OCI-LY7 (cell line): ENCODE results near the gene ERICH3. TPM values are rescaled to one million over a fixed set of nuclear protein-coding genes. Genes with fewer than 3 reads are reported as not detected.

Experiments used
- BruUV-seq: library from RNA; stranded (reverse); fragments of 400-500 nt; replicated peaks from 2 replicates; lab custom pipeline; 2021; lab: Mats Ljungman, UMichigan
- CTCF ChIA-PET: fragments of 300-600 bp; sonication (Branson Sonifier 250); formaldehyde crosslinking; loops from one replicate; lab custom pipeline; 2022; ENCODE audit warnings: antibody characterized with exemption; ENCODE audit not compliant: unreplicated experiment; lab: Charles Lee
- POLR2A ChIA-PET: fragments of 300-600 bp; sonication (Branson Sonifier 250); formaldehyde crosslinking; loops from one replicate; lab custom pipeline; 2022; ENCODE audit warnings: antibody characterized with exemption; lab: Charles Lee
- DNase-seq: peaks from one replicate; pipeline ENCODE4 v3.0.0-alpha.2; 2015; ENCODE audit warnings: low spot score
- H2AFZ ChIP-seq: fragments of 200-600 bp; sonication (generic), shearing (Covaris generic); 2 replicates; pipeline ENCODE4 v1.6.1; 2014; ENCODE audit warnings: mild to moderate bottlenecking, antibody characterized with exemption, low read length, moderate library complexity
- H3K27ac ChIP-seq: fragments of 200-600 bp; sonication (generic); 2 replicates; pipeline ENCODE4 v1.5.1; 2014; ENCODE audit warnings: mixed run types, low read depth, mild to moderate bottlenecking, moderate library complexity, low read length, inconsistent platforms; ENCODE audit not compliant: poor library complexity, severe bottlenecking
- H3K36me3 ChIP-seq: fragments of 200-600 bp; sonication (generic); 2 replicates; pipeline ENCODE4 v1.6.1; 2014; ENCODE audit warnings: mild to moderate bottlenecking, antibody characterized with exemption, low read length, moderate library complexity, mixed read lengths; ENCODE audit not compliant: insufficient read depth
- H3K4me1 ChIP-seq: fragments of 200-600 bp; sonication (generic); 2 replicates; pipeline ENCODE4 v1.5.1; 2014; ENCODE audit warnings: mild to moderate bottlenecking, low read length; ENCODE audit not compliant: insufficient read depth, poor library complexity, severe bottlenecking
- H3K4me2 ChIP-seq: fragments of 200-600 bp; sonication (generic); 2 replicates; pipeline ENCODE4 v1.6.1; 2014; ENCODE audit warnings: mild to moderate bottlenecking, low read length
- H3K4me3 ChIP-seq: fragments of 200-600 bp; sonication (generic); 2 replicates; pipeline ENCODE4 v1.5.1; 2014; ENCODE audit warnings: mild to moderate bottlenecking, low read depth, low read length; ENCODE audit not compliant: poor library complexity, severe bottlenecking
- H3K79me2 ChIP-seq: fragments of 200-600 bp; sonication (generic); 2 replicates; pipeline ENCODE4 v1.6.1; 2016; ENCODE audit warnings: low read depth, mild to moderate bottlenecking, low read length, moderate library complexity, mixed read lengths; ENCODE audit not compliant: insufficient read depth
- H3K9me2 ChIP-seq: fragments of 200-600 bp; sonication (generic); 2 replicates; pipeline ENCODE4 v1.6.1; 2016; ENCODE audit warnings: mild to moderate bottlenecking, low read length, mixed read lengths; ENCODE audit not compliant: insufficient read depth
- H3K9me3 ChIP-seq: fragments of 200-600 bp; sonication (generic); 2 replicates; pipeline ENCODE4 v1.6.1; 2014; ENCODE audit warnings: mild to moderate bottlenecking, mixed run types, low read length, mixed read lengths
- H4K20me1 ChIP-seq: fragments of 200-600 bp; sonication (generic); 2 replicates; pipeline ENCODE4 v1.6.1; 2014; ENCODE audit warnings: mild to moderate bottlenecking, antibody characterized with exemption, low read length, moderate library complexity, mixed read lengths; ENCODE audit not compliant: insufficient read depth
- CTCF ChIP-seq: fragments of 200-600 bp; sonication (generic); conservative IDR thresholded peaks from 2 replicates; pipeline ENCODE4 v1.5.1; 2014; ENCODE audit warnings: mild to moderate bottlenecking, antibody characterized with exemption, low read length, moderate library complexity, mixed read lengths
- EZH2phosphoT487 ChIP-seq: fragments of 200-600 bp; sonication (generic); IDR thresholded peaks from 2 replicates; pipeline ENCODE4 v1.6.1; 2018; ENCODE audit warnings: low read depth, borderline replicate concordance, mild to moderate bottlenecking, mixed run types, antibody characterized with exemption, low read length, moderate library complexity, mixed read lengths
- intact Hi-C: fragments of 100-400 bp; cut with micrococcal nuclease; formaldehyde crosslinking; loops from one replicate; pipeline ENCODE4 v1.10.0; 2022; ENCODE audit not compliant: unreplicated experiment
- total RNA-seq, 2 experiments: library from RNA; depleted of rRNA in 1 of 2; stranded (reverse); fragments of >200 nt in 1 of 2; shearing (Covaris generic) in 1 of 2; gene quantifications; 2 replicates each; pipeline ENCODE4 v1.2.3, GENCODE V29; 2014 to 2022

ERICH3 gene
- total RNA-seq, 2 experiments from 2014 or later = not detected

- ChIA-PET CTCF (no interaction called here), POLR2A (no interaction called here)
- intact Hi-C loops = no loop called here
- H3K79me2 ChIP-seq = no peaks in the 10 kb centered on the region
- no peak overlapping the region for H3K4me2 ChIP-seq
- H4K20me1 ChIP-seq = no peaks in the 10 kb centered on the region
- H2AFZ ChIP-seq = no peak overlapping the region
- no peak overlapping the region for H3K4me3 ChIP-seq
- H3K27ac ChIP-seq = no peak overlapping the region
- no peaks in the 10 kb centered on the region for H3K9me2 ChIP-seq
- H3K4me1 ChIP-seq = peaks cover 13% of the 10 kb centered on the region
- DNase-seq = no peak
- H3K9me3 ChIP-seq = no peaks in the 10 kb centered on the region
- H3K36me3 ChIP-seq = no peaks in the 10 kb centered on the region
- no TSS peak for BruUV-seq
- no peak for TF ChIP-seq CTCF
- no peak for TF ChIP-seq EZH2phosphoT487
Measured at GRCh38 chr1:74654708-74655107, 18.9 kb downstream of the ERICH3 start.

- no peaks in the 10 kb centered on the region for H3K9me3 ChIP-seq
- peaks cover 13% of the 10 kb centered on the region for H3K4me1 ChIP-seq
- H3K36me3 ChIP-seq = no peaks in the 10 kb centered on the region
- TF ChIP-seq EZH2phosphoT487 = no peak
- no peak for TF ChIP-seq CTCF
- no peaks in the 10 kb centered on the region for H4K20me1 ChIP-seq
- ChIA-PET CTCF (no interaction called here), POLR2A (interaction anchor here (0.8 to 1.3 kb wide), 2 partner anchors 10 to 13 kb away, joined by 3 read pairs; no protein-coding TSS in a partner anchor)
- peak; percentile 63 for DNase-seq
- no TSS peak for BruUV-seq
- H3K27ac ChIP-seq = no peak overlapping the region
- H2AFZ ChIP-seq = peak overlapping the region; percentile 49; the same call in 1 of the 2 replicates
- no peaks in the 10 kb centered on the region for H3K9me2 ChIP-seq
- no peaks in the 10 kb centered on the region for H3K79me2 ChIP-seq
- H3K4me2 ChIP-seq = peak overlapping the region; percentile 48
- H3K4me3 ChIP-seq = no peak overlapping the region
- intact Hi-C loops = no loop called here
Measured at GRCh38 chr1:74652711-74653139, 20.9 kb downstream of the ERICH3 start.

GRCh38 chr1:74650561-74650960 lies 23.0 kb downstream of the ERICH3 start:
- Histone ChIP-seq H3K9me2 (no peaks in the 10 kb centered on the region), H3K4me3 (no peak overlapping the region), H3K79me2 (no peaks in the 10 kb centered on the region), H2AFZ (no peak overlapping the region), H3K4me2 (no peak overlapping the region), H4K20me1 (no peaks in the 10 kb centered on the region), H3K9me3 (no peaks in the 10 kb centered on the region), H3K4me1 (peaks cover 13% of the 10 kb centered on the region), H3K27ac (no peak overlapping the region), H3K36me3 (no peaks in the 10 kb centered on the region)
- POLR2A ChIA-PET = interaction anchor here (0.6 kb wide), 1 partner anchor 18 kb away, joined by 5 read pairs; no protein-coding TSS in a partner anchor
- no TSS peak for BruUV-seq
- CTCF ChIA-PET = no interaction called here
- TF ChIP-seq EZH2phosphoT487 (no peak), CTCF (no peak)
- no peak for DNase-seq
- intact Hi-C loops = no loop called here
